Esophagus squamous epithelium (tissue), 4 donors: ENCODE measurements around the gene C6orf136.

Experiments used
- POLR2A ChIP-seq, 4 donors: fragments of 450-650 bp; IDR thresholded peaks; one replicate each; pipeline ENCODE4 v1.6.1; 2017; ENCODE audit warnings: antibody characterized with exemption in 4 of 4, mild to moderate bottlenecking in 4 of 4, moderate library complexity in 3 of 4
- TF ChIP-seq, protein P1 (sequence below), 6 experiments: fragments of 450-650 bp in 4 of 6; fragments of 200-600 bp in 2 of 6; sonication (generic) in 2 of 6; IDR thresholded peaks; one replicate each; pipeline ENCODE4 v1.5.1; 2016 to 2019; ENCODE audit warnings: antibody characterized with exemption in 6 of 6, mild to moderate bottlenecking in 4 of 6, moderate library complexity in 4 of 6

DNA sequence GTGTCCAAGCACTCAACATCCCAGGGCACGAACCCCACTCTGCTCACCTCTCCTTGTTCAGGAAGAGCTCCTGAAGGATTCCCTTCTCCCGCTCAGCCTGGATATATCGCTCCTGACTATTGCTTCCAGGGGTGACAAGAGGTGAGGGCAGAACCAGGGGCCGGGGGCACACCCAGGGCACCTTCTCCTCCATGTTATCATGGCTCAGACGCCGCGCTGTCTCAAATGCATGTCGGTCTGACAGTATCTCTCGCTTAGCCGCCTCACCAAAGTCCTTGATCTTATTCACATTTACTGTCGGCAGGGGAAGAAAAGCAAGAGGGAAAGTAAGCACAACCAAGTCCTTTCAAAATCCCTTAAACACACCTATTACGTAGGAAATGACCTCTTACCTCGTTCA lies 43.0 kb upstream of the C6orf136 start:
- TF ChIP-seq, protein P1, sequence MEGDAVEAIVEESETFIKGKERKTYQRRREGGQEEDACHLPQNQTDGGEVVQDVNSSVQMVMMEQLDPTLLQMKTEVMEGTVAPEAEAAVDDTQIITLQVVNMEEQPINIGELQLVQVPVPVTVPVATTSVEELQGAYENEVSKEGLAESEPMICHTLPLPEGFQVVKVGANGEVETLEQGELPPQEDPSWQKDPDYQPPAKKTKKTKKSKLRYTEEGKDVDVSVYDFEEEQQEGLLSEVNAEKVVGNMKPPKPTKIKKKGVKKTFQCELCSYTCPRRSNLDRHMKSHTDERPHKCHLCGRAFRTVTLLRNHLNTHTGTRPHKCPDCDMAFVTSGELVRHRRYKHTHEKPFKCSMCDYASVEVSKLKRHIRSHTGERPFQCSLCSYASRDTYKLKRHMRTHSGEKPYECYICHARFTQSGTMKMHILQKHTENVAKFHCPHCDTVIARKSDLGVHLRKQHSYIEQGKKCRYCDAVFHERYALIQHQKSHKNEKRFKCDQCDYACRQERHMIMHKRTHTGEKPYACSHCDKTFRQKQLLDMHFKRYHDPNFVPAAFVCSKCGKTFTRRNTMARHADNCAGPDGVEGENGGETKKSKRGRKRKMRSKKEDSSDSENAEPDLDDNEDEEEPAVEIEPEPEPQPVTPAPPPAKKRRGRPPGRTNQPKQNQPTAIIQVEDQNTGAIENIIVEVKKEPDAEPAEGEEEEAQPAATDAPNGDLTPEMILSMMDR (IDR thresholded peaks at IDR 0.05): no peak
- no peak for TF ChIP-seq POLR2A (IDR thresholded peaks at IDR 0.05)
